D721Med (cell line): Measurements from ENCODE around the gene OR6Y1.

Experiments used
- DNase-seq: peaks from one replicate; pipeline ENCODE4 v3.0.0; 2011; ENCODE audit warnings: low spot score; ENCODE audit not compliant: insufficient read length
- FAIRE-seq: peaks from 2 replicates; lab custom pipeline; 2011; peaks lifted over from hg19 to GRCh38; lab: Jason Lieb, UNC
- CTCF ChIP-seq: IDR thresholded peaks from 2 replicates; pipeline ENCODE4 v1.5.1; 2012; ENCODE audit warnings: mild to moderate bottlenecking, control low read depth; ENCODE audit not compliant: insufficient read depth; ENCODE audit errors: missing control alignments

OR6Y1 gene

GRCh38 chr1:158570480-158570879, 16.3 kb upstream of the OR6Y1 start, which contains the start of gene OR6P1:
OR6P1 (minus strand) TSS chr1:158570580; CDS start chr1:158563604, 6,976 bp downstream.
- FAIRE-seq (no peak), DNase-seq (no peak)
- TF ChIP-seq CTCF: no peak

- DNase-seq (no peak), FAIRE-seq (no peak)
- no peak for TF ChIP-seq CTCF
Measured at GRCh38 chr1:158564608-158565007, 10.4 kb upstream of the OR6Y1 start.

- DNase-seq (no peak), FAIRE-seq (no peak)
- TF ChIP-seq CTCF: no peak
Measured at GRCh38 chr1:158563853-158564252, 9.6 kb upstream of the OR6Y1 start.

GRCh38 chr1:158559696-158560095, 5.5 kb upstream of the OR6Y1 start:
- no peak for TF ChIP-seq CTCF
- no peak for FAIRE-seq
- no peak for DNase-seq

GRCh38 chr1:158552296-158552695, 1.9 kb downstream of the OR6Y1 start:
- no peak for FAIRE-seq

GRCh38 chr1:158547533-158547932, 6.7 kb downstream of the OR6Y1 start:
- no peak for FAIRE-seq

More at GRCh38 chr1:158552296-158552695, 1.9 kb downstream of the OR6Y1 start:
- no peak for DNase-seq
- no peak for TF ChIP-seq CTCF

More at GRCh38 chr1:158547533-158547932, 6.7 kb downstream of the OR6Y1 start:
- no peak for TF ChIP-seq CTCF
- no peak for DNase-seq
